ENCODE data around the gene SSTR5. TPM values are rescaled to one million over a fixed set of nuclear protein-coding genes. Genes with fewer than 3 reads are reported as not detected.
"Not testable (repeated sequence)": the region's sequence is repeated elsewhere in the genome, so short reads cannot be mapped to it uniquely, and the experiment has no call there.

SSTR5 gene
- total and polyA plus RNA-seq, 10 of the 15 experiments (the other 5 are each of a cell fraction or from before 2014, with no cell fraction given): not detected

DNA sequence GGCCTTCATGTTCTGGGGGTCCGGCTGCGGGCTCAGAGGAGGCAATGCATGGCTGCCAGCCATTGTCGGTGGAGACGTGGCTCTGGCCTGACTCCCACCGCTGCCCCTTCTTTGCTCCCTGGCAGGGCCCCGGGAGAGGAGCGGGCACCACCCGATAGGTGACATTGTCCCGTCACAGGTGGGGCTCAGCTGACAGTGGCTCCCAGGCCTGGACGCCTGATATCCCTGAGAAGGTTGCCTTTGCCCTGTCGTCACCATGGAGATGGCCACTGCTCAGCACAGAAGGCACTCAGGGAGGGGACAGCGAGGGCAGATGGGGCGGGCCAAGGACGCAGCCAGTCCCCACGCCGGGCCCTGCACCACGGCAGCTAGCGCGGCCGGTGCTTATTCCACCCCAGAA lies 48.4 kb upstream of the SSTR5 start:
- Histone ChIP-seq H3K36me3 (ENCODE audit: control insufficient read depth in 2 of 2, insufficient read depth in 2 of 2, low read length in 1 of 2) (no peaks in the 10 kb centered on the region), H3K9ac (ENCODE audit: control insufficient read depth, insufficient read depth, low read length) (no peak overlapping the region), H3K4me1 (ENCODE audit: control insufficient read depth, insufficient read depth, low read length) (no peaks in the 10 kb centered on the region), H4K20me1 (ENCODE audit: control insufficient read depth, insufficient read depth) (no peaks in the 10 kb centered on the region), H3K4me2 (ENCODE audit: control insufficient read depth, insufficient read depth) (no peak overlapping the region), H3K27me3 (replicated peaks in 1 of 2; ENCODE audit: control insufficient read depth in 2 of 2, insufficient read depth in 2 of 2, low read length in 1 of 2) (no peaks in the 10 kb centered on the region), H2AFZ (ENCODE audit: control insufficient read depth, low read depth, low read length) (no peak overlapping the region), H3K79me2 (ENCODE audit: control insufficient read depth, insufficient read depth, low read length) (no peaks in the 10 kb centered on the region), H3K9me3 (replicated peaks; ENCODE audit: control insufficient read depth, insufficient read depth, low read length) (no peaks in the 10 kb centered on the region), H3K27ac (ENCODE audit: control insufficient read depth, insufficient read depth) (no peak overlapping the region), H3K4me3 (no peak overlapping the region)
- no peak for FAIRE-seq
- no peak for DNase-seq (ENCODE audit: low read depth, low spot score)
- TF ChIP-seq, protein P1, sequence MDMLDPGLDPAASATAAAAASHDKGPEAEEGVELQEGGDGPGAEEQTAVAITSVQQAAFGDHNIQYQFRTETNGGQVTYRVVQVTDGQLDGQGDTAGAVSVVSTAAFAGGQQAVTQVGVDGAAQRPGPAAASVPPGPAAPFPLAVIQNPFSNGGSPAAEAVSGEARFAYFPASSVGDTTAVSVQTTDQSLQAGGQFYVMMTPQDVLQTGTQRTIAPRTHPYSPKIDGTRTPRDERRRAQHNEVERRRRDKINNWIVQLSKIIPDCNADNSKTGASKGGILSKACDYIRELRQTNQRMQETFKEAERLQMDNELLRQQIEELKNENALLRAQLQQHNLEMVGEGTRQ (IDR thresholded peaks at IDR 0.05; ENCODE audit: borderline replicate concordance, low read depth, low read length): no peak
- TF ChIP-seq DPF2 (IDR thresholded peaks at IDR 0.05): no peak
- TF ChIP-seq JUNB (IDR thresholded peaks at IDR 0.05): no peak
- TF ChIP-seq ZNF217 (IDR thresholded peaks at IDR 0.05): no peak
- TF ChIP-seq ASH2L (IDR thresholded peaks at IDR 0.05; ENCODE audit: borderline replicate concordance, low read depth): no peak
- TF ChIP-seq, protein P2, sequence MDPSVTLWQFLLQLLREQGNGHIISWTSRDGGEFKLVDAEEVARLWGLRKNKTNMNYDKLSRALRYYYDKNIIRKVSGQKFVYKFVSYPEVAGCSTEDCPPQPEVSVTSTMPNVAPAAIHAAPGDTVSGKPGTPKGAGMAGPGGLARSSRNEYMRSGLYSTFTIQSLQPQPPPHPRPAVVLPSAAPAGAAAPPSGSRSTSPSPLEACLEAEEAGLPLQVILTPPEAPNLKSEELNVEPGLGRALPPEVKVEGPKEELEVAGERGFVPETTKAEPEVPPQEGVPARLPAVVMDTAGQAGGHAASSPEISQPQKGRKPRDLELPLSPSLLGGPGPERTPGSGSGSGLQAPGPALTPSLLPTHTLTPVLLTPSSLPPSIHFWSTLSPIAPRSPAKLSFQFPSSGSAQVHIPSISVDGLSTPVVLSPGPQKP (IDR thresholded peaks at IDR 0.05; ENCODE audit: low read depth, low read length): no peak
- ChIA-PET CTCF (no interaction called here), POLR2A (no interaction called here), SMC1A (ENCODE audit: uncharacterized antibody, unreplicated experiment) (no interaction called here), RAD21 (ENCODE audit: unreplicated experiment) (no interaction called here)
- BruUV-seq (replicated peaks): no TSS peak
- WGBS (ENCODE audit: insufficient coverage, insufficient replicate concordance, low lambda C conversion rate, missing lambda C conversion rate): 64% methylated on average over 17 of the region's 20 CpGs
- intact Hi-C loops (cut with micrococcal nuclease; ENCODE audit: unreplicated experiment) (no loop called here), in situ Hi-C loops (cut with MboI) (no loop called here)
- no peak for ATAC-seq

DNA sequence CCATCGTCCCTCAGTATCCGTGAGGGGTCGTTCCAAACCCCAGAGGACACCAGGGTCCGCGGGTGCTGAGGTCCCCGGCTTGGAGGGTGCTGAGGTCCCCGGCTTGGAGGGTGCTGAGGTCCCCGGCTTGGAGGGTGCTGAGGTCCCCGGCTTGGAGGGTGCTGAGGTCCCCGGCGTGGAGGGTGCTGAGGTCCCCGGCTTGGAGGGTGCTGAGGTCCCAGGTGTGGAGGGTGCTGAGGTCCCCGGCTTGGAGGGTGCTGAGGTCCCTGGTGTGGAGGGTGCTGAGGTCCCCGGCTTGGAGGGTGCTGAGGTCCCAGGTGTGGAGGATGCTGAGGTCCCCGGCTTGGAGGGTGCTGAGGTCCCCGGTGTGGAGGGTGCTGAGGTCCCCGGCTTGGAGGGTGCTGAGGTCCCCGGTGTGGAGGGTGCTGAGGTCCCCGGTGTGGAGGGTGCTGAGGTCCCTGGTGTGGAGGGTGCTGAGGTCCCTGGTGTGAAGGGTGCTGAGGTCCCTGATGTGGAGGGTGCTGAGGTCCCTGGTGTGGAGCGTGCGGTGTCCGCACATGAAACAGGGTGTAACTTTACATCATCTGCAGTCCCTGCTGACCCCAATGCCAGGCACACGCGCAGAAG lies 47.3 kb upstream of the SSTR5 start:
- DNase-seq (ENCODE audit: low read depth, low spot score): peak; percentile 5
- H3K4me1 ChIP-seq (ENCODE audit: control insufficient read depth, insufficient read depth, low read length); SMC1A ChIA-PET (ENCODE audit: uncharacterized antibody, unreplicated experiment); POLR2A ChIA-PET; H3K9me3 ChIP-seq (replicated peaks; ENCODE audit: control insufficient read depth, insufficient read depth, low read length); in situ Hi-C loops (cut with MboI); H2AFZ ChIP-seq (ENCODE audit: control insufficient read depth, low read depth, low read length); RAD21 ChIA-PET (ENCODE audit: unreplicated experiment); BruUV-seq (replicated peaks); intact Hi-C loops (cut with micrococcal nuclease; ENCODE audit: unreplicated experiment); H3K9ac ChIP-seq (ENCODE audit: control insufficient read depth, insufficient read depth, low read length); H3K79me2 ChIP-seq (ENCODE audit: control insufficient read depth, insufficient read depth, low read length); CTCF ChIA-PET; ATAC-seq; H3K4me3 ChIP-seq; H3K27me3 ChIP-seq (replicated peaks in 1 of 2; ENCODE audit: control insufficient read depth in 2 of 2, insufficient read depth in 2 of 2, low read length in 1 of 2); H3K36me3 ChIP-seq (ENCODE audit: control insufficient read depth in 2 of 2, insufficient read depth in 2 of 2, low read length in 1 of 2); H3K4me2 ChIP-seq (ENCODE audit: control insufficient read depth, insufficient read depth); H3K27ac ChIP-seq (ENCODE audit: control insufficient read depth, insufficient read depth); H4K20me1 ChIP-seq (ENCODE audit: control insufficient read depth, insufficient read depth): not testable (repeated sequence)
- WGBS (ENCODE audit: insufficient coverage, insufficient replicate concordance, low lambda C conversion rate, missing lambda C conversion rate): 58% methylated on average over 24 of the region's 24 CpGs
- FAIRE-seq: peak; percentile 98

All from GM12878 (cell line).